ENCODE data around the gene DMWD. TPM values are rescaled to one million over a fixed set of nuclear protein-coding genes. Genes with fewer than 3 reads are reported as not detected.

Gene DMWD
- total RNA-seq, 2 experiments from 2014 or later, result 23.5 to 26.0 TPM

GRCh38 chr19:45768655-45768983, 24.0 kb downstream of the DMWD start:
- peaks cover 12% of the 10 kb centered on the region for H3K4me1 Mint-ChIP-seq (ENCODE audit: low read depth)
- no peak for ATAC-seq
- intact Hi-C loops (cut with micrococcal nuclease), result no loop called here

GRCh38 chr19:45767881-45768654, 24.6 kb downstream of the DMWD start:
- ChIA-PET CTCF (interaction anchor here (1.4 to 9.3 kb wide), 12 partner anchors 10 to 134 kb away, joined by 4 to 124 read pairs (median 13); partner anchors contain the start of genes DMPK, DMWD, MYPOP and QPCTL), POLR2A (interaction anchor here (0.6 to 4.2 kb wide), 10 partner anchors 11 to 125 kb away, joined by 3 to 27 read pairs (median 4); partner anchors contain the start of genes DMWD, IRF2BP1 and SNRPD2)
- Mint-ChIP-seq H3K27ac (no peak overlapping the region), H3K36me3 (ENCODE audit: low read depth) (no peaks in the 10 kb centered on the region), H3K9me3 (no peaks in the 10 kb centered on the region), H3K4me3 (peak overlapping the region; percentile 65), H3K27me3 (peaks cover 22% of the 10 kb centered on the region), H3K4me1 (ENCODE audit: low read depth) (peaks cover 12% of the 10 kb centered on the region)
- DNase-seq (peak; percentile 21), ATAC-seq (no peak)
- intact Hi-C loops (cut with micrococcal nuclease), result no loop called here
- no peak for TF ChIP-seq CTCF (IDR thresholded peaks at IDR 0.05)

More at GRCh38 chr19:45768655-45768983, 24.0 kb downstream of the DMWD start:
- peak; percentile 49 for DNase-seq
- H3K36me3 Mint-ChIP-seq (ENCODE audit: low read depth), result no peaks in the 10 kb centered on the region
- peaks cover 21% of the 10 kb centered on the region for H3K27me3 Mint-ChIP-seq
- peak overlapping the region; percentile 80 for H3K4me3 Mint-ChIP-seq
- no peaks in the 10 kb centered on the region for H3K9me3 Mint-ChIP-seq
- ChIA-PET POLR2A (interaction anchor here (0.9 to 4.2 kb wide), 7 partner anchors 10 to 118 kb away, joined by 3 to 27 read pairs (median 7); partner anchors contain the start of genes DMWD, IRF2BP1 and SNRPD2), CTCF (interaction anchor here (1.1 to 9.3 kb wide), 19 partner anchors 9 to 156 kb away, joined by 3 to 124 read pairs (median 7); partner anchors contain the start of genes DMPK, DMWD, FBXO46 and MYPOP)
- peak overlapping the region; percentile 75 for H3K27ac Mint-ChIP-seq
- no peak for TF ChIP-seq CTCF (IDR thresholded peaks at IDR 0.05)

- ChIA-PET CTCF (interaction anchor here (1.0 to 5.1 kb wide), 4 partner anchors 9 to 49 kb away, joined by 4 to 52 read pairs (median 18); partner anchors contain the start of gene RSPH6A), POLR2A (interaction anchor here (0.6 to 4.2 kb wide), 7 partner anchors 12 to 119 kb away, joined by 3 to 27 read pairs (median 7); partner anchors contain the start of genes DMWD, FBXO46 and IRF2BP1)
- TF ChIP-seq CTCF (IDR thresholded peaks at IDR 0.05), result no peak
- Mint-ChIP-seq H3K27ac (no peak overlapping the region), H3K4me3 (no peak overlapping the region), H3K4me1 (ENCODE audit: low read depth) (peaks cover 12% of the 10 kb centered on the region), H3K9me3 (no peaks in the 10 kb centered on the region), H3K27me3 (peaks cover 22% of the 10 kb centered on the region), H3K36me3 (ENCODE audit: low read depth) (no peaks in the 10 kb centered on the region)
- DNase-seq (no peak), ATAC-seq (no peak)
- intact Hi-C loops (cut with micrococcal nuclease), result no loop called here
These were observed 25.2 kb downstream of the DMWD start for GRCh38 chr19:45767410-45767880.

- intact Hi-C loops (cut with micrococcal nuclease), result no loop called here
- no peak for ATAC-seq
- DNase-seq, result no peak
- ChIA-PET POLR2A (interaction anchor here (0.6 to 4.2 kb wide), 5 partner anchors 12 to 119 kb away, joined by 3 to 27 read pairs (median 4); partner anchors contain the start of genes FBXO46 and IRF2BP1), CTCF (interaction anchor here (1.0 to 5.1 kb wide), 2 partner anchors 12 to 49 kb away, joined by 4 to 52 read pairs; partner anchors contain the start of gene RSPH6A)
- H3K36me3 Mint-ChIP-seq (ENCODE audit: low read depth), result no peaks in the 10 kb centered on the region
- no peak overlapping the region for H3K27ac Mint-ChIP-seq
- TF ChIP-seq CTCF (IDR thresholded peaks at IDR 0.05), result no peak
- H3K4me1 Mint-ChIP-seq (ENCODE audit: low read depth), result peaks cover 12% of the 10 kb centered on the region
- H3K9me3 Mint-ChIP-seq, result no peaks in the 10 kb centered on the region
- H3K4me3 Mint-ChIP-seq, result no peak overlapping the region
- H3K27me3 Mint-ChIP-seq, result peaks cover 18% of the 10 kb centered on the region
These were observed 25.7 kb downstream of the DMWD start for GRCh38 chr19:45766869-45767346.

Measured in activated CD8-positive, alpha-beta T cell treated with anti-CD3 and anti-CD28 coated beads for 36 hours (primary cell).